Head of caudate nucleus (tissue), 42 donors: ENCODE measurements around the gene GABRR3.

ENCODE experiments used
- DNase-seq, 42 donors: peaks; one replicate each; pipeline versions ENCODE4 v3.0.0 to v3.0.0-alpha.2; 2020 to 2021; ENCODE audit warnings: mixed read lengths in 7 of 42
- intact Hi-C: fragments of 100-400 bp; cut with DNase I; formaldehyde crosslinking; loops from one replicate; pipeline ENCODE4 v1.15.0; 2022

GABRR3 gene

GRCh38 chr3:97938444-97938843, 96.7 kb downstream of the GABRR3 start:
- intact Hi-C loops = no loop called here

DNA sequence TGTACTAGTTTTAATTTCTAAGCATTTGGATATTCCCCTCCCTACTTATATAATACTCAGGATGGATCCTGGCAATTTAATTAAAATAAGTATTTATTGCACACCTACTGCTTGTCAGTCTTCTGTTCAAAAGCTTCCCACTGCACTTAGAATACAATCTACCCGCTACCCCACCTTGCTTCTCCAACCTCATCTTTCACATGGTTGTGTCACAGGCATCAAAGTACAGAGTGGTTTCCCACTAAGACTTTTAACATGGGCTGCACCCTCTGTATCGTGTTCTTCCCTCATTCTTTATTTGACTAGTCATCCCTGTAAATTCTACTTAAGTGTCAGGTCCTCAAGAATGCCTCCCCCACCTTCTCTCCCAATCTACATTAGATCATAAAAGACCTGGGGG, 97.9 kb downstream of the GABRR3 start:
- intact Hi-C loops = no loop called here
- DNase-seq = peak in 19 of 42 donors; percentile 26 to 85 (median 50)

More at GRCh38 chr3:97938444-97938843, 96.7 kb downstream of the GABRR3 start:
- no peak for DNase-seq

GRCh38 chr3:97935842-97936241, 99.3 kb downstream of the GABRR3 start:
- intact Hi-C loops = no loop called here
- DNase-seq = no peak
